Caco-2 (cell line): ENCODE measurements around the gene FUT2. TPM values are rescaled to one million over a fixed set of nuclear protein-coding genes. Genes with fewer than 3 reads are reported as not detected.
A peak's percentile ranks its signal among the peaks of the same experiment; 100 is the strongest.

Experiments
- BruUV-seq: library from RNA; stranded (reverse); fragments of 400-500 nt; replicated peaks from 2 replicates; lab custom pipeline; 2021; lab: Mats Ljungman, UMichigan
- CTCF ChIA-PET: fragments of 300-600 bp; sonication (Branson Sonifier 250); formaldehyde crosslinking; loops from one replicate; lab custom pipeline; 2022; ENCODE audit warnings: antibody characterized with exemption; lab: Charles Lee
- POLR2A ChIA-PET: fragments of 300-600 bp; sonication (Branson Sonifier 250); formaldehyde crosslinking; loops from one replicate; lab custom pipeline; 2022; ENCODE audit warnings: antibody characterized with exemption; lab: Charles Lee
- DNase-seq, 2 experiments: peaks; one replicate each; pipeline versions ENCODE4 v3.0.0 to v3.0.0-alpha.2; 2020 to 2022
- H3K27me3 ChIP-seq: replicated peaks from 2 replicates; pipeline ENCODE4 v1.6.0; 2011; ENCODE audit warnings: low read length; ENCODE audit not compliant: control insufficient read depth, insufficient read depth
- H3K36me3 ChIP-seq: 2 replicates; pipeline ENCODE4 v1.5.1; 2011; ENCODE audit warnings: low read length; ENCODE audit not compliant: control insufficient read depth, insufficient read depth
- H3K4me1 ChIP-seq: fragments of 250-450 bp; sonication (Bioruptor Pico); 2 replicates; pipeline ENCODE4 v1.5.1; 2020; ENCODE audit warnings: mild to moderate bottlenecking
- H3K4me3 ChIP-seq: 2 replicates; pipeline ENCODE4 v1.5.1; 2011; ENCODE audit warnings: low read depth, mild to moderate bottlenecking, control low read depth, low read length
- H3K9me3 ChIP-seq: fragments of 250-450 bp; sonication (Bioruptor Pico); 2 replicates; pipeline ENCODE4 v1.5.1; 2020; ENCODE audit warnings: mild to moderate bottlenecking, moderate library complexity
- H3K27ac Mint-ChIP-seq: one replicate; pipeline ENCODE4 v1.8.0; 2022; ENCODE audit warnings: mixed read lengths; ENCODE audit not compliant: unreplicated experiment
- H3K27me3 Mint-ChIP-seq: one replicate; pipeline ENCODE4 v1.8.0; 2022; ENCODE audit warnings: mixed read lengths; ENCODE audit not compliant: insufficient read depth, unreplicated experiment
- H3K36me3 Mint-ChIP-seq: one replicate; pipeline ENCODE4 v1.8.0; 2022; ENCODE audit warnings: mild to moderate bottlenecking, mixed read lengths; ENCODE audit not compliant: insufficient read depth, unreplicated experiment
- H3K4me1 Mint-ChIP-seq: one replicate; pipeline ENCODE4 v1.8.0; 2022; ENCODE audit warnings: low read depth, mixed read lengths; ENCODE audit not compliant: unreplicated experiment
- H3K4me3 Mint-ChIP-seq: one replicate; pipeline ENCODE4 v1.8.0; 2022; ENCODE audit warnings: mild to moderate bottlenecking, moderate library complexity, mixed read lengths; ENCODE audit not compliant: unreplicated experiment
- H3K9me3 Mint-ChIP-seq: one replicate; pipeline ENCODE4 v1.8.0; 2022; ENCODE audit warnings: mixed read lengths; ENCODE audit not compliant: unreplicated experiment
- CTCF ChIP-seq, 2 experiments: fragments of 200-600 bp in 1 of 2; IDR thresholded peaks; 1 replicate in 1 of 2; 2 replicates in 1 of 2; pipeline versions ENCODE4 v1.5.1 to v1.8.0; 2011 to 2022; ENCODE audit warnings: antibody characterized with exemption in 1 of 2, control low read depth in 1 of 2, inconsistent platforms in 1 of 2, low read depth in 1 of 2, low read length in 1 of 2, mild to moderate bottlenecking in 1 of 2, moderate library complexity in 1 of 2; ENCODE audit not compliant: insufficient read depth in 1 of 2, severe bottlenecking in 1 of 2, unreplicated experiment in 1 of 2
- intact Hi-C: fragments of 100-400 bp; cut with micrococcal nuclease; formaldehyde crosslinking; loops from one replicate; pipeline ENCODE4 v1.10.0; 2022; ENCODE audit not compliant: unreplicated experiment
- total RNA-seq: library from RNA; stranded (reverse); gene quantifications from 2 replicates; pipeline ENCODE4 v1.2.3, GENCODE V29; 2022

Gene FUT2
- total RNA-seq, 1 experiment from 2014 or later, result 13.5 TPM

GRCh38 chr19:48749571-48750198, 53.9 kb downstream of the FUT2 start:
- Mint-ChIP-seq H3K36me3 (peaks cover 50% of the 10 kb centered on the region), H3K27ac (no peak overlapping the region), H3K9me3 (no peaks in the 10 kb centered on the region), H3K27me3 (no peaks in the 10 kb centered on the region), H3K4me3 (peak overlapping the region; percentile 89), H3K4me1 (peaks cover 26% of the 10 kb centered on the region)
- Histone ChIP-seq H3K4me3 (no peak overlapping the region), H3K9me3 (no peaks in the 10 kb centered on the region), H3K4me1 (peaks cover 15% of the 10 kb centered on the region), H3K36me3 (no peaks in the 10 kb centered on the region), H3K27me3 (no peaks in the 10 kb centered on the region)
- no peak for DNase-seq
- ChIA-PET POLR2A (no interaction called here), CTCF (no interaction called here)
- no TSS peak for BruUV-seq
- no peak for TF ChIP-seq CTCF (IDR thresholded peaks at IDR 0.05; ENCODE audit: insufficient read depth in 1 of 2, low read depth in 1 of 2, low read length in 1 of 2, severe bottlenecking in 1 of 2, unreplicated experiment in 1 of 2)
- intact Hi-C loops, result no loop called here

- no TSS peak for BruUV-seq
- H3K4me1 Mint-ChIP-seq, result peaks cover 32% of the 10 kb centered on the region
- no peak overlapping the region for H3K27ac Mint-ChIP-seq
- H3K27me3 ChIP-seq, result no peaks in the 10 kb centered on the region
- CTCF ChIA-PET, result interaction anchor here (0.6 kb wide), 1 partner anchor 22 kb away, joined by 3 read pairs; no protein-coding TSS in a partner anchor
- no peaks in the 10 kb centered on the region for H3K27me3 Mint-ChIP-seq
- intact Hi-C loops, result no loop called here
- H3K9me3 ChIP-seq, result no peaks in the 10 kb centered on the region
- H3K4me3 ChIP-seq, result no peak overlapping the region
- peaks cover 22% of the 10 kb centered on the region for H3K4me1 ChIP-seq
- no peak for DNase-seq
- H3K9me3 Mint-ChIP-seq, result no peaks in the 10 kb centered on the region
- no peaks in the 10 kb centered on the region for H3K36me3 ChIP-seq
- peak overlapping the region; percentile 89 for H3K4me3 Mint-ChIP-seq
- no peak for TF ChIP-seq CTCF (IDR thresholded peaks at IDR 0.05; ENCODE audit: insufficient read depth in 1 of 2, low read depth in 1 of 2, low read length in 1 of 2, severe bottlenecking in 1 of 2, unreplicated experiment in 1 of 2)
- peaks cover 50% of the 10 kb centered on the region for H3K36me3 Mint-ChIP-seq
- POLR2A ChIA-PET, result no interaction called here
Measured at GRCh38 chr19:48750351-48750750, 54.6 kb downstream of the FUT2 start.

GRCh38 chr19:48750771-48751504, 55.2 kb downstream of the FUT2 start:
- ChIA-PET POLR2A (no interaction called here), CTCF (interaction anchor here (0.6 kb wide), 1 partner anchor 22 kb away, joined by 3 read pairs; no protein-coding TSS in a partner anchor)
- Mint-ChIP-seq H3K27me3 (no peaks in the 10 kb centered on the region), H3K36me3 (peaks cover 55% of the 10 kb centered on the region), H3K27ac (no peak overlapping the region), H3K4me1 (peaks cover 35% of the 10 kb centered on the region), H3K9me3 (no peaks in the 10 kb centered on the region), H3K4me3 (peak overlapping the region; percentile 89)
- DNase-seq, result no peak
- intact Hi-C loops, result no loop called here
- Histone ChIP-seq H3K4me1 (peaks cover 27% of the 10 kb centered on the region), H3K9me3 (no peaks in the 10 kb centered on the region), H3K27me3 (no peaks in the 10 kb centered on the region), H3K36me3 (no peaks in the 10 kb centered on the region), H3K4me3 (no peak overlapping the region)
- TF ChIP-seq CTCF (IDR thresholded peaks at IDR 0.05; ENCODE audit: insufficient read depth in 1 of 2, low read depth in 1 of 2, low read length in 1 of 2, severe bottlenecking in 1 of 2, unreplicated experiment in 1 of 2), result no peak
- BruUV-seq, result no TSS peak
